Stimulated activated CD8-positive, alpha-beta memory T cell treated with anti-CD3 and anti-CD28 coated beads, Interleukin-2, amount 100 ng/mL, for 48 hours (primary cell): ENCODE data around the gene DNAH1.

ENCODE experiments used
- DNase-seq, 2 donors: peaks; one replicate each; pipeline ENCODE4 v3.0.0-alpha.2; 2020; ENCODE audit warnings: low read depth in 2 of 2

DNAH1 gene

DNA sequence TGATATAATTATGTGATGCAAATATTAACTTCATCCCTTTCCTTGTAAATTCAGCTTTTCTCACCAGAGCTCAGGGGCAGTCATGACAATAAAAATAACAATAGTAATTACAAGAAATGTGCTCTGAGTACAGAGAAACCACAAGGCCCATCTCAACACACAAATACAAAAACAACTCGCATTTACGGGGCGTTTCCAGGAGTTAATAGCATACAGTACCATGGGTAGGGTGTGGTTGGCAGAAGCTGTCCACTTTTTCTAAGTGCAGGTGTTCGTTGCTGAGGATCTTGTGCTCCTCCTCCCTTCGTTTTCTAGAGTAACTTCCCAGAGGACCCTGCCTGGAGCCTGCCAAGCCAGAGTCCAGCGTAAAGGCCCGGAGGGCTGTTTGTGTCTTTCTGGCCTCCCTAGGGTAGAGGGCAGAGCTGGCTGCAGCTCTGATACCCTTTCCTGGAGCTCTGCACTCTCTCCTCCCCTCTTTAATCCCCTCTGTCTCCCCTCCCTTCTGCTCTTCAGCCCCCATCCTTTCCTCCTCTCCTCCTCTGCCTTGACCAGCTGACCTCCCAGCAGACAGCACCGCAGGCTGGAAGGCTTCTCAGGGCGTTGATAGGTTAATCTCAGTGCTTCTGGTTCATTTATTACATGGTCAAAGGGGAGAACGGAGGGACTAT lies 117.3 kb downstream of the DNAH1 start:
- no peak for DNase-seq

DNA sequence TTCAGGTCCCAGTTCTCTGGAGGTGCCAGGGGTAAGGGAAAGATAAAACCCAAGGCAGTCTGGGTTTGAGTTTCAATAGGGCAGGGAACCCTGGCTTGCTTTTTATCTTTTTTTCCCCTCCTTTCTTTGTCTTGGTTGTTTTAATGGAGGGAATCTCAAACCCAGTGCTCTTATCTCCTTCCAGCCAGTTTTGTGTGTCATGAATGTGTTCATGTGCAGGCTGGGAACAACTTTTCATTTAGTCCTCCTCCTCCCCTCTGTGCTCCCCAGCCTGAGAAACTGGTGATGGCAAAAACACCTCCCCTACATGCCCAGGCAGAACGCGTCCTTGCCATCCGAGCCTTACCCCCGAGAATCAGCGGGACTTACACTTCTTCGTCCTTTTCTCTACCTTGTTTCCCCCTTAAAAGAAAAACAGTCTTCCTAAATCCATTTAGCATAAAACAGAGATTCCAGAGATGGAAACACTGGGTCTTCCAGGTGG lies 117.9 kb downstream of the DNAH1 start:
- no peak for DNase-seq

DNA sequence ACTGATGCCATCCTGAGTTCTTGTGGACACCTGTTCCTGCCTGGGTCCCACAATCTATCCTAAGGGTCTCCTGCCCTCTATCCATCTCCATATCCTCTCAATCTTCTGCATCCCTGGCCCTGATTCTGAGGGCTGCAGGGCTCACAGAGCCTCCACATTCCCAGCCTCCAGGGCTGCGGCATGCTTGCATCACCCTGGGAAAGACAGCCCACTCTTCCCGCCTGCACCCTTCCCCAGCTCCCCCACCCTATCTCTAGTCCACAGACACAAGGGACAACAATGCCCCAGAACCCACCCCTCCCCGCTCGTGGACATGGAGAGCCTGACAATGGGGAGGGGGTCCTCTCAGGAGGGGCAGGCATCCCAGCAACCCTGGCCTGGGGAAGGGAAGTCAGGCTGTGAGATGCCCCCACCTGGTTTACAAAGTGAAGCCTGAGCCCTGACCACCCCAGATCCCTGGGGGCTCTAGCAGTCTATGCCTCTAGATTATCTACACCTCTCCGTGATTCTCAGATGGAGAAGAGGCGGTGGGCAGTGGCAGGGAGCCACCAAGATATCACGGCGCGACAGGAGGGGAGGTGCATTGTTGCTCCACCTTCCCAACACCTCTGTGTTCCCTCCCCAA lies 118.5 kb downstream of the DNAH1 start:
- DNase-seq, result no peak

DNA sequence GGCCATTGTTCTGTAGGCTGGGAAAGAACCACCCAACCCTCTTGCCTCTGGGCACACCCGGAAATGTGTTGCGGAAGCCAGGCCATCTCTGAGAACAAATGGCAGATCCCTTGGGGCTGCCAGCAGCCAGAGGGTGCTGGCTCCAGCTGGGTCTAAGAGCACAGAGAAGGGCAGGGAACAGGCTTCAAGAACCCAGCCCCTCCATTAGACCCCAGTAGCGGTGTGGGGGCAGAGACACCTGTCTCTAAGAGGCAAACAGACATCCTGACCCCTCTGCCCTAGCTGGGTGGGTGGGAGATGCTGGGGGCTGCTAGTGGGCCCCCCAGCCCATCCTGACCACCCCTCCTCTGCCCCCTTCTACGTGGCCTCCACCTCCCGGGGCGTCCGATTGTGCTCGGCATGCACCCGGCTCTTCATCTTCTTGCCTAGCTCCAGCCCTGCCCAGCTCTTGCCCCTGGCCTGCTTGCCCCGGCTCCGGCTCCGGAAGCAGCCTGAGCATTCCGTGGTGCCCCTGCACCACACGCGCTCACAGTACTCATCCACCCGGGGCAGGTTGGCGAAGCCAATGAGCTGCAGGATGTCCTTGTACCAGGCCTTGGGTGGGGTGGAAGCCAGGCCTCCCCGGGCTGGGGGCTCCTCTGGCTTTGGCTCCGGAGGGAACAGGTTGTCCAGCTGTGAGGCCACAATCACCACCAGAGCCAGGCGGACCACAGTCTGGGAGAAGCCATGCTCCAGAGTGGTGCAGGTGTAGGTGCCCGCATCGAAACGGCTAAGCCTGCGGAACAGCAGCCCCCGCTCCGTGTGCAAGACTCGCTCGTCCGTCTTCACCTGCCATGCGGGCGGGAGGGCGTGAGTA lies 119.4 kb downstream of the DNAH1 start:
- DNase-seq, result no peak

DNA sequence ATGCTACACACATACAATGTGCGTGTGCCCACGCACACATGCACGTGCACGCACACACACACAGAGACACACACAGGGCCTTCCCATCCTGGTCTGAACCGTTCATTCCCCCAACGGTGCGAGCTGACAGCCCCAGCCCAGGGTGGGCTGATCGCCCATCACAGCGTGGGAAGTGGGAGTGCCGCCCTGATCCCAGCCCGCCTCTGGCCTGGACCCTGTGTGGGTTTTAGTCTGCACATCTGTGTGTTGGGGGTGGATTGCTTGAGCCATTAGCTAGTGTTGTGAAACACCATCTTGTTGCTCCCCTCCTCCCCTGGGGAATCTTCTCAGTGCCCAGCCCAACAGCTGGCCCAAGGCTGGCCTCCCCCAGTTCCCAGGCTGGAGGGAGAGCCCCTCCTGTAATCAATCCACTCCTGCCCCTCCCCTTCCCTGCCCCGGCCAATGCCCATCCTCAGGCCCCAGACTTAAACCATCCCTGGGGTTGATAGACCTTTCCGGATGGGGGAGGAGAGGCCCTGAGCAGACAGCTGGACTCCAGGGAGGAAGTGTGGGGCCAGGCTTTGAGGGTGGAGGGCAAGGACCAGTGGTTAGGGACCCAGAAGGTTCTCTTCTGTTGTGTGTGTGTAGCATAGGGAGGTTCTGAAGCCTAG lies 120.5 kb downstream of the DNAH1 start:
- no peak for DNase-seq

DNA sequence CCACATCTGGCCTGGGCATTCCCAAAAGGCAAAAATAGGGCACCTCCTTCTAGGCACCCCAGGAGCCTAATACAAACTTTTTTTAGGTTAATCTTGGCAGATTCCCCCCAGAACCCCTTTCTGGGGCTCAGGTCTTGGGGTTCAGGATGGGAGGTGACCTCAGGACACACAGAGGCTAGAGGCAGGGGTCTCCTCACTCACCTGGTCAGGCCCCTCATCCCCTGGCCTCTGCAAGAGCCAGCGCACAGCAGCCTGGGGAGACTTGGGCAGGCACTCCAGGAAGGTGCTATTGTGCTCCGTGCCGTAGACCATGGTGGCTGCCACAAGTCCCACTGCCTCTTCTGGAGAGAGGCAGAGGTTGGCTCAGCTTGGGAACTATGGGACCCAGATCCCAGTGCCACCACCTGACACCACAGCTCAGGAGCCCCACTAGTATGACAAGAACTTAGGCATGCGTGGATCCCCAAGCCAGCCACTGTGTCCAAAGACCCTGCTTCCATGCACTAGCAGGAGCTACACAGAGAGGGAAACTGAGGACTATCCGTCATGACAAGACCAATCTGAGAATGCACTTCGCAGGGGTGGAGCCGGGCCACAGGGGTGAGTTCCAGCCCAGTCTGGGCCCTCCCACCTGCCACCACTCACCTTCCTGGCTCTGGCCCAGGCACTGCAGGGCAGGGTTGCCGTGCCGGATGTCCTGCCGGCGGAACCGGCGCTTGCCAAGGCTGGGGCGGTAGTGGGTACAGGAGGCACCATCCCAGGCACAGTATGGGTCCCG lies 121.4 kb downstream of the DNAH1 start:
- no peak for DNase-seq

DNA sequence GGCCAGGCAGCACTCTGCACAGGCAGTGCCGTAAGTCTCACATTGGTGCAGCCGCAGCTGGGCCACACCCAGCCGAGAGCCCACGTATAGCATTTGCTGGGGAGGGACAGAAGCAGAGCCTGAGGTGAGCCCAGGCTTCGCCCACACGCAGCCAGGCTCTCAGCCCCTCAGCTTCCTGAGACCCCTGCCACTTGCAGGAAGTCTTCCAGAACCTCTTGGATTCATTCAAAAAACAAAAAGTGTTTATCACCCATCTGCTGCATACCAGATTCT lies 121.9 kb downstream of the DNAH1 start:
- no peak for DNase-seq

DNA sequence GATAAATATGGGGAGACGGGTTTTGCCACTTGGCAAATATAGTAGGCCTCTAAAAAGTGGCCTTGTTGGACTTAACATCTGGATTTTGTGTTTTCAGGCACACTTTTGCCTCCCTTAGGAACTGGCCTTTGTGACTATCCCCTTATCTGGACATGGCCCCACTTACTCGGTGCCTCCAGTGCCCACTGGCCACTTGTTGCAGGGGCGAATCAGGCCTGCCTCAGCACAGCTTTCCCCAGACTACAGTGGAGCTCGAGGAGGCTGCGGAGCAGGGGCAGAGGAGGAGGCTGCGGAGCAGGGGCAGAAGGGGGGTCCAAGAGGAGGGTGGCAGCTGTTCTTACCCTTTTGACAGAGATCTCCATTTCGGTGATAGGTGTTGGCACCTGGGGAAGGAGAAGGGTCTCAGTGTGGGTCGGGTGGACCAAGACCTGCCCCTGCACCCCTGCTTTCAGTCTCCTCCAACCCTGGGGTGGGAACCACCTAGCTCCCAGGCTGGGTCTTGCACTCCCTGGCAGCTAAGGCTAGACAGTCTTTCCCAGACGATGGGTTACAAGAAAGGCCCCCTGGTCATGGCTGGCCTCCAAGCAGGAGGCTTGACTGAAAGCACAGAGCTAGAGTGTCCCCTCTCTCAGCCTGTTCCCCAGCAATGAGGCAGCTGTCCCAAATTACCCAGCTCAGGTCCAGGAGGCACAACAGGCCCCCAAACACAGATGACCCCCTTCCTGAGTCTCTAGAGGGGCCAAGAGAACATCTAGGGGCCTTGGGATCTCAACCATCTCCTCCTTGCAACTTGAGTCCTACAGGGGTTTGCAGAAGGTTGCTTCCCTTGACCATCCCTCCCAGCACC lies 122.7 kb downstream of the DNAH1 start:
- DNase-seq, result no peak

DNA sequence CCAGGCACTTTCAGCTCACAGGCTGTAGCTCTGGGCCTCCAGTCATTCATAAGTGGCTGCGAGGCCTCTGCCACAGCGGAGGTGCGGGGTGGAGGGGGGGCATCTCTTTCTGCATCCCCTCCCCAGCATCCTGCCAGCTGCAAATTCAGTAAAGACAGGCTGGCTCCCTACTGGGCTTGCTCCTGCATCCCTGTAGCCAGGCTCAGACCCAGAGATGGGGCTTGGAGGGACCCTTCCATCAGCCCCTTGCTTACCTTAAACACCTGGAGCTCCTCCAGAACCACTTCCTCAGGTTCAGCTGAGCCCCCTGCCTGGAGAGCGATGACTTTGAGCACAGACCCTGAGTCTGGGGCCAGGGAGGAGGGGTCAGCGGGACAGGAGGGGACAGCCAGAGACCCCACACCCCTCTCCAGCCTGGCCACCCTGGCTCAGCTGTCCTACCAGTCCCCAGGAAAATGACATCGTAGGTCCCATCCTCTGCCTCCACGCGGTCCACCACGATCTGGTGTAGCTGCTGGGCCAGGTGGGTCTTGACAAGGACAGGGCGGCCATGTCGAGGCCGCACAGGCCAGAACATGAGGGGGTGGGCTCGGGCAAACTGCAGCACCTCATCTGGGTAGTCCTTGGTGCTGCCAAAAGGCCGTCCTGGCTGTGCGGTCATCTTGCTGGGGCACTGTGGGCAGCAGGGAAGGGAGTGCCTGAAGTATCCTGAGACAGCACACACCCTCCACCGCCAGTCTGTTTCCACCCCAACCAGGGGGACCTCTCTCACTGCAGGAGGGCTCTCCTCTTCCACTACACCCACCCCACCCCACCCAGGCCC lies 123.5 kb downstream of the DNAH1 start:
- no peak for DNase-seq

DNA sequence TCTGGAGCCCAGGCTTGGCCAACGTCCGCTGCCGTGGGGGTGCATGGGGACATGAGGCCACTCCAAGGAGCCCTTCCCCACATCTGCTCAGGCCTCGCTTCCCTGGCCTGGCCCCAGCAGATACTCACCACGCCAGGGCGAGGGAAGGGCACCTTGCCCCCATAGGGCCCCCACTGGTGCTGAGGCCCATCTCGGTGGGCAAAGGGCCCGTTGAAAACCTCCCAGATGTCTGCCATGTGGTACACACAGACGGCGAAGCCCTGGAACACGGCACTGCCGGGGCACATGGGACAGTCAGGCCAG lies 124.1 kb downstream of the DNAH1 start:
- DNase-seq, result no peak

DNA sequence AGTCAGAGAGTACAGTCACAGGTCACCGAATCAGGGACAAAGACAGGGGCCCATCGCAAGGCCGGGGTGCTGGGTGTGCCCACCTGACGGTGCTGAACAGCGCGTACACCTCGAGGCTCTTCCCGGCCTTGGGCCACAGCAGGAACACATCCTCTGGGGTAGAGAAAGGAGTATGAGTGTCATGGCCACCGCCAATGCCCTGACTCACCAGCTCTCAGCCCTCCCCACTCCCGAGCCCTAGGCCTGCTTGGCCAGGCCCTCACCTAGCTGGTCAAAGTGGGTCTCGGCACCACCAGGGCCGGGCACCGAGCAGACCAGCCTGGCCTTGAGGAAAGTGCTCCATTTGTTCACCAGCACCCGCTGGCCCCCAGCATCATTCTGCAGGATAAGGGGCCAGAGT lies 124.6 kb downstream of the DNAH1 start:
- no peak for DNase-seq

DNA sequence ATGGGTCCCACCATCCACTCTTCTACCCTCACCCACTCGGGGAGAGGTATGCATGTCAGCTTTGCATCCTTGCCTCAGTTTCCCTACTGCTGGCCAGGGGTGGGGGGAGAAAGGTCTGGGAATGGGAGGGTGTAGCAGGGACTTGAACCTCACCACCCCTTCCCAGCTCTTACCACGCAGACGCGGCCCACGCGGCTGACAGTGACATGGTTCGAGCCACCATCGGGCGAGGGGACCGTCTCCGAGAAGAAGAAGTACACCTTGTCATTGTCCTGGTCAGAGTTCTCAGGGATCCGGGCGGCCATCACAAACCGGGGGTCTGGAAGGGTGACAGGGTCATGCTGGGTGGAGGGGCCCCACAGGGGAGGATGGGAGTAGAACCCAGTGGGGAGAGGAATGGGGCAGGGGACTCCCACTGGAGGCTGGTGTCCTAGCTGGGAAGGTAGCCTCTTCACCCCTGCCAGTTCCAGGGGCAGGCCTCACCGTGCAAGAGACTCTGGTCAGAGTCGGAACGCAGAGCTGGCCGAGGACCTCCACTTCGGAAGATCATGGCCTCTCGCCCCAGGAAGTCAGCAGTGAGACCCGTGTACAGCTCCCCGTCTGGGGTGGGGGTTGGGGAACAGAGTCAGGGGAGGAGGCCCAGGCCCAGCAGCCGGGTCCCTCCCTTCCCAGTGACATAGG lies 125.1 kb downstream of the DNAH1 start:
- DNase-seq, result no peak

DNA sequence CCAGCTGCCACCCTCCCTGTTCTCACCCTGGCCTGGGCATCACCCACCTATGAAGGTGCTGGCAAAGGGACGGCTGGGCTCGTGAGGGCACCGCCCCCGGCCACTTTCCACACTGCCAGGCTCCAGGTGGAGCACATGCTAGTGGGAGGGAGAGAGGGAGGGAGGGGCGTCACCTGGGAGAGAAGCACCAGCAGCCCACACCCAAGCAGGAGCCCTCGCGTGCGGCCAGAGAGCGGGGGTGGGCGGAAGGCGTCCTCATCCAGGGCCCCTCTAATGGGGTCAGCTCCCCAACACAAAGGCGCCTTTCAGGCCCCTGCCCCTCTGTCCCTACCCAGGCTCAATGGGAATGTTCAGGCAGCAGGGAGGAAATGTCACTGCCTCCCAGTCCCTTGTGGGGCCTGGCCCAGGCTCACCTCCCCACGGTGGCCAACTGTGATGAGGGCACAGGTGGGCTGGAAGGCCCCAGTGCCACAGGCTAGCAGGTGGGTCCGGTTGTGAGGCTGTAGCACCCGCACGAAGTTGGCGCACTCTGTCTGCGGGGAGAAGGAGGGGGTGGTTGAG lies 125.7 kb downstream of the DNAH1 start:
- DNase-seq, result no peak

DNA sequence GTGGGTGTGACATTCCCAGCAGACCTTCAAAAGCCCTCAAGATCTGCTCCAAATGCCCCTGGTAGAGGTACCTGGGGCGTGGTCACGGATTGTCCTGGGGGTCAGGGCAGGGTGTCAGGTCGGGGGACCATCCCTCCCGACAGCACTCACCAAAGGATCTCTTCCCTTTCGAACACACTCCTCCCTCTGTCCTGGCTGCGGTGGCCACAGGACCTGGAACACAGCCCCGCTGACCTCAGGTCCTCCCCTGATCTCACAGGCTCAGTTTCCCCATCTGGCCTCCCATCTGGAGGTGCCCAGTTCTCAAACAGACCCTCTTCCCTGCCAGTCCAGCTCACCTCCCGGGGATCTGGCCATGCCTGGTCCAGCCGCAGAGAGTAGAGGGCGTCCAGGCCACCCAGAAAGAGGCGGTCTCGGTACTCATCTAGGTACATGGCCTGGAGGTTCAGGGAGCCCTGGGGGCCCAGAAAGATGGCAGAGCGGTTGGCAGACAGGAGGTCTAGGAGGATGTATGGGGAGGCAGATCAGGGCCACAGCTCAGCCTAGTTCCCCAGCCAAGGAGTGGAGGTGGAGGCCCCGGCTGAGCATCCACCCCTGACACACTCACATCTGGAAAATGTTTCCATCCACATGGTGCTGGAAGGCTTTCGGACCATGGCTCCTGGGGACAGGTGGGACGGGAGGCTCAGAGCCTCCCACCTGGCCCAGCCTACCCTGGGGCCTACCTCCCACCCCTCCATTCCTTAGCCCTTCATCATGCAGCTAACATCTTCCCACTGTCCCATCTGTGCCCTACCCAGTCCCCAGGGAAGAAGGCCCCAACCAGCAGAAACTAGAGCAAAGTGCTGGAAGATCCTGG lies 126.5 kb downstream of the DNAH1 start:
- DNase-seq, result no peak

DNA sequence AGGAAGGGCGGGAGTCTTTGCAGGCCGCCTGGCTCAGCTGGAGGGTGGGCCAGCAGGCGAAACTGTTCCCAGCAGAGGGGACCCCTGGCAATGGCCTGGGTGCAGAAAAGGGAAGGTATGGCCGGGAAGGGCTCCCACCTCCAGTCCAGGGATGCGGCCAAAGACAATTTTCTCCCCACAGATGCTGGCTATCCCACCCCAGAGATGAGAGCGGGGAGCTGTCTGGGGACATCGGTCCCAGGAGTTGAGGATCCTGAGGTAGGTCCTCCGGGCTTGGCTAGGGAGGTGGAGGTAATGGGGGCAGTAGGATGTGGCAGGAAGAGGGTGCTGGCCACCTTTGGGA lies 127.1 kb downstream of the DNAH1 start:
- no peak for DNase-seq

DNA sequence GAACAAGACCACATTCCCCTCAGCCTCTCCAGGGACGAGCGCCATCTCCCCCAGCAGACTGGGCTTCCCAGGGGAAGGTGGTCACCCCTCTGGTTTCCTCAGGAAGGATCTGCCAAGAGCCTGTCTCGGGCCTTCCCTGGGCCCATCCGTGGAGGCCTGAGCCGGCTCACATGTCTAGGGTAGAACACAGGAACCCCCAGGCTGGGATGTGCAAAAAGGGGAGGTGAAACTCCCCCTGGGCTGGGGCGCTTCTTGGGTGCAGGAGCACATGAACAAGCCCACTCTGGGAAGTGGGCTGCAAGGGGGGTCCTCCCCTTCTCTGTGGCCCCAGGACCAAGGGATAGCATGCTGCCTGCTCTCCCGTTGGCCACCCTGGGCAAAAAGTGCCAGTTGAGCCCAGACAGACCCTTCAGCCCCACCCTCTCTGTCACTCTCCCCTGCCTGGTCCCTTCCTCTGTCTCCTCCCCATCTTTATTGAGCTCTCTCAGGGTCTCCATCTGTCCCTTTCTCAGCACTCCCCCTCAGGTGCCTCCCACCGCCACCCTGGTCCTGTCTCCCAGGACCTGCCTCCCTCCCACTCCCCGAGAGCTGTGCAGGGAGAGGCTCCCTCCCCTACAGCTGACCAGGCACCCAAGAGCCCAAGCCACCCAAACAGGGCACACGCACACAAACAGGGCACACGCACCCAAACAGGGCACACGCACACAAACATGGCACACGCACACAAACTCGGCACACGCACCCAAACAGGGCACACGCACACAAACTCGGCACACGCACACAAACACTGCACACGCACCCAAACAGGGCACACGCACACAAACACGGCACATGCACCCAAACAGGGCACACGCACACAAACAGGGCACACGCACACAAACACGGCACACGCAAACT lies 127.9 kb downstream of the DNAH1 start:
- DNase-seq, result no peak
